Upper lobe of left lung (tissue), 6 donors: Measurements from ENCODE around the gene RTN4. TPM values are rescaled to one million over a fixed set of nuclear protein-coding genes. Genes with fewer than 3 reads are reported as not detected.

ENCODE experiments used
- ATAC-seq, 2 donors: fragments of 200-7000 bp; cut with Tn5 transposase; one replicate each; pipeline ENCODE4 v1.9.1; 2022; ENCODE audit warnings: mild to moderate bottlenecking in 2 of 2, moderate library complexity in 2 of 2; ENCODE audit not compliant: low FRiP score in 2 of 2
- DNase-seq, 2 donors: peaks; one replicate each; pipeline ENCODE4 v3.0.0-alpha.2; 2019 to 2020
- H3K27ac ChIP-seq, 4 donors: fragments of 200-600 bp; sonication (generic); one replicate each; pipeline ENCODE4 v1.5.1; 2016 to 2019
- H3K27me3 ChIP-seq, 4 donors: fragments of 200-600 bp; sonication (generic); one replicate each; pipeline ENCODE4 v1.5.1; 2017 to 2019
- H3K36me3 ChIP-seq, 4 donors: fragments of 200-600 bp; sonication (generic); one replicate each; pipeline ENCODE4 v1.5.1; 2016 to 2019
- H3K4me1 ChIP-seq, 4 donors: fragments of 200-600 bp; sonication (generic); one replicate each; pipeline ENCODE4 v1.5.1; 2018 to 2019
- H3K4me3 ChIP-seq, 4 donors: fragments of 200-600 bp; sonication (generic); one replicate each; pipeline ENCODE4 v1.5.1; 2017 to 2019; ENCODE audit warnings: mild to moderate bottlenecking in 2 of 4, moderate library complexity in 1 of 4
- H3K9me3 ChIP-seq, 4 donors: fragments of 200-600 bp; sonication (generic); one replicate each; pipeline ENCODE4 v1.5.1; 2018 to 2019
- CTCF ChIP-seq, 6 experiments: fragments of 450-650 bp in 4 of 6; fragments of 200-600 bp in 2 of 6; sonication (generic) in 2 of 6; IDR thresholded peaks; one replicate each; pipeline ENCODE4 v1.5.1; 2016 to 2019; ENCODE audit warnings: antibody characterized with exemption in 6 of 6
- EP300 ChIP-seq, 4 donors: sonication (generic); formaldehyde crosslinking; IDR thresholded peaks; one replicate each; pipeline ENCODE4 v1.5.1; 2017; ENCODE audit warnings: antibody characterized with exemption in 4 of 4, control low read depth in 2 of 4
- POLR2A ChIP-seq, 4 donors: fragments of 450-650 bp; IDR thresholded peaks; one replicate each; pipeline ENCODE4 v1.5.1; 2016 to 2017; ENCODE audit warnings: antibody characterized with exemption in 4 of 4, mild to moderate bottlenecking in 2 of 4
- POLR2AphosphoS5 ChIP-seq, 2 donors: sonication (generic); formaldehyde crosslinking; IDR thresholded peaks; one replicate each; pipeline ENCODE4 v1.5.1; 2017; ENCODE audit warnings: antibody characterized with exemption in 2 of 2
- WGBS, 2 donors: methylation state at CpG; one replicate each; pipeline ENCODE4 v1.1.5; 2017 to 2018; 5-methylcytosine and 5-hydroxymethylcytosine counted together
- total RNA-seq, 6 donors: library from RNA; depleted of rRNA in 4 of 6; stranded (reverse); fragments of >200 nt in 4 of 6; gene quantifications; one replicate each; pipeline versions ENCODE4 v1.1.0 to v1.2.1, GENCODE V29; 2016 to 2021
- donor health status: DM: no; HTN: no; CAD: no; lungs with moderate emphysema.
- donor health status: DM: no; HTN: yes; CAD: no; lungs with severe emphysema.

Gene RTN4
- total RNA-seq, 6 donors from 2014 or later, result 128 to 345 (median 233) TPM

- peaks cover 30 to 81% (median 52%) of the 10 kb centered on the region in 4 donors for H3K4me1 ChIP-seq
- ATAC-seq, result no peak
- DNase-seq, result no peak
- H3K9me3 ChIP-seq, result no peaks in the 10 kb centered on the region
- no peaks in the 10 kb centered on the region for H3K36me3 ChIP-seq
- H3K4me3 ChIP-seq, result no peak overlapping the region
- no peaks in the 10 kb centered on the region for H3K27me3 ChIP-seq
- 78 to 93% methylated on average over 2 of the region's 2 CpGs for WGBS, 2 donors
- TF ChIP-seq CTCF (IDR thresholded peaks at IDR 0.05) (no peak), POLR2A (IDR thresholded peaks at IDR 0.05) (no peak), POLR2AphosphoS5 (IDR thresholded peaks at IDR 0.05) (no peak), EP300 (IDR thresholded peaks at IDR 0.05) (no peak)
- no peak overlapping the region for H3K27ac ChIP-seq
Observed at GRCh38 chr2:55027226-55027625, 23.0 kb downstream of the RTN4 start.

- Histone ChIP-seq H3K9me3 (no peaks in the 10 kb centered on the region), H3K27me3 (no peaks in the 10 kb centered on the region), H3K4me3 (no peak overlapping the region), H3K27ac (peak overlapping the region in 1 of 4 donors; percentile 8), H3K36me3 (no peaks in the 10 kb centered on the region), H3K4me1 (peaks cover 26 to 71% (median 52%) of the 10 kb centered on the region in 4 donors)
- ATAC-seq (peak in 1 of 2 donors; percentile 51), DNase-seq (no peak)
- TF ChIP-seq POLR2AphosphoS5 (IDR thresholded peaks at IDR 0.05), result no peak
- no peak for TF ChIP-seq CTCF (IDR thresholded peaks at IDR 0.05)
- TF ChIP-seq EP300 (IDR thresholded peaks at IDR 0.05), result no peak
- TF ChIP-seq POLR2A (IDR thresholded peaks at IDR 0.05), result no peak
- WGBS, 2 donors, result 47 to 49% methylated on average over 2 of the region's 2 CpGs
Observed at GRCh38 chr2:55026202-55026601, 24.0 kb downstream of the RTN4 start.

GRCh38 chr2:55025627-55026026 lies 24.6 kb downstream of the RTN4 start:
- no peak for TF ChIP-seq POLR2A (IDR thresholded peaks at IDR 0.05)
- Histone ChIP-seq H3K27ac (no peak overlapping the region), H3K4me3 (no peak overlapping the region), H3K9me3 (no peaks in the 10 kb centered on the region), H3K27me3 (no peaks in the 10 kb centered on the region), H3K4me1 (peaks cover 26 to 65% (median 48%) of the 10 kb centered on the region in 4 donors), H3K36me3 (no peaks in the 10 kb centered on the region)
- no peak for DNase-seq
- no peak for ATAC-seq
- WGBS, 2 donors, result 88% methylated on average over 2 of the region's 2 CpGs

- TF ChIP-seq CTCF (IDR thresholded peaks at IDR 0.05) (no peak), POLR2AphosphoS5 (IDR thresholded peaks at IDR 0.05) (no peak), EP300 (IDR thresholded peaks at IDR 0.05) (no peak), POLR2A (IDR thresholded peaks at IDR 0.05) (no peak)
- Histone ChIP-seq H3K4me1 (peaks cover 26 to 64% (median 48%) of the 10 kb centered on the region in 4 donors), H3K4me3 (no peak overlapping the region), H3K36me3 (no peaks in the 10 kb centered on the region), H3K27me3 (no peaks in the 10 kb centered on the region), H3K27ac (no peak overlapping the region), H3K9me3 (no peaks in the 10 kb centered on the region)
- DNase-seq, result no peak
- WGBS, 2 donors, result 72 to 85% methylated on average over 2 of the region's 2 CpGs
- ATAC-seq, result no peak
Observed at GRCh38 chr2:55025082-55025481, 25.2 kb downstream of the RTN4 start.

- H3K27me3 ChIP-seq, result no peaks in the 10 kb centered on the region
- peak overlapping the region in 3 of 4 donors; percentile 3 to 14 (median 12) for H3K27ac ChIP-seq
- no peak for TF ChIP-seq POLR2AphosphoS5 (IDR thresholded peaks at IDR 0.05)
- no peak for TF ChIP-seq CTCF (IDR thresholded peaks at IDR 0.05)
- TF ChIP-seq POLR2A (IDR thresholded peaks at IDR 0.05), result no peak
- no peak for TF ChIP-seq EP300 (IDR thresholded peaks at IDR 0.05)
- H3K4me1 ChIP-seq, result peaks cover 23 to 57% (median 40%) of the 10 kb centered on the region in 4 donors
- ATAC-seq (no peak), DNase-seq (no peak)
- no peak overlapping the region for H3K4me3 ChIP-seq
- H3K9me3 ChIP-seq, result no peaks in the 10 kb centered on the region
- no peaks in the 10 kb centered on the region for H3K36me3 ChIP-seq
- WGBS, 2 donors, result 78 to 91% methylated on average over 3 of the region's 3 CpGs
Observed at GRCh38 chr2:55022476-55022875, 27.8 kb downstream of the RTN4 start.
